ENCODE data around the gene FMNL1. TPM values are rescaled to one million over a fixed set of nuclear protein-coding genes. Genes with fewer than 3 reads are reported as not detected.

The FMNL1 gene
- total RNA-seq, 4 donors from 2014 or later, result 3.2 to 7.6 (median 4.2) TPM

DNA sequence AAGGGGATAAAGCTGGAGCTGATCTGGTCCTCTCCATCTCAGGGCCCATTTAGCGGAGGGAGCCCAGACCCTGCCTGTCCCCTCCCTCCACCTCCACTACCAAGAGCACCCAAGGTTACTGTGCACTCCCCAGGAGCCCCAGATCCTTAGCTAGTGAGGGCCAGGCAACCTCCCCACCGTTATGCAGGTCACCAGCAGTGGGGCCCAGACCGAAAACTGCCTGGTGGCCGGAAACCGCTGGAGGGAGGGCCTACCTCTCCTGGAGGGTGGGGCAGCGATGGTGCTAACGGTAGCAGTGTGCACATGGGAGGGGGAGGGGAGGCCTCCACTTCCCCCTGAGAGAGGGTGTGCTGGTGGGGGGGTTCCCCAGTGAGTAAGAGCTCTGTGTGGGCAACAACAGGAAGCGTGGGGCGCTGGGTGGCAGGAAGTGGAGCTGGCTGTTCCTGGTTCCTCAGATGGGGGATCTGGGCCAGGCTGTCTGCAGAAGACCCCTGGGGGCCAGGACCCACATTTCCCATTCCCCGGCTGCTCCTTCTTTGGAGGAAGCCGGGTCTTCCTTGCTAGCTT is 4.4 kb downstream of the FMNL1 start:
- TF ChIP-seq, protein P1, sequence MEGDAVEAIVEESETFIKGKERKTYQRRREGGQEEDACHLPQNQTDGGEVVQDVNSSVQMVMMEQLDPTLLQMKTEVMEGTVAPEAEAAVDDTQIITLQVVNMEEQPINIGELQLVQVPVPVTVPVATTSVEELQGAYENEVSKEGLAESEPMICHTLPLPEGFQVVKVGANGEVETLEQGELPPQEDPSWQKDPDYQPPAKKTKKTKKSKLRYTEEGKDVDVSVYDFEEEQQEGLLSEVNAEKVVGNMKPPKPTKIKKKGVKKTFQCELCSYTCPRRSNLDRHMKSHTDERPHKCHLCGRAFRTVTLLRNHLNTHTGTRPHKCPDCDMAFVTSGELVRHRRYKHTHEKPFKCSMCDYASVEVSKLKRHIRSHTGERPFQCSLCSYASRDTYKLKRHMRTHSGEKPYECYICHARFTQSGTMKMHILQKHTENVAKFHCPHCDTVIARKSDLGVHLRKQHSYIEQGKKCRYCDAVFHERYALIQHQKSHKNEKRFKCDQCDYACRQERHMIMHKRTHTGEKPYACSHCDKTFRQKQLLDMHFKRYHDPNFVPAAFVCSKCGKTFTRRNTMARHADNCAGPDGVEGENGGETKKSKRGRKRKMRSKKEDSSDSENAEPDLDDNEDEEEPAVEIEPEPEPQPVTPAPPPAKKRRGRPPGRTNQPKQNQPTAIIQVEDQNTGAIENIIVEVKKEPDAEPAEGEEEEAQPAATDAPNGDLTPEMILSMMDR (IDR thresholded peaks at IDR 0.05), result no peak
- no peak for TF ChIP-seq POLR2A (IDR thresholded peaks at IDR 0.05)
- peaks cover 0 to 23% of the 10 kb centered on the region in 2 donors for H3K4me1 ChIP-seq
- no peaks in the 10 kb centered on the region for H3K27me3 ChIP-seq
- DNase-seq, result peak; percentile 43 to 58
- intact Hi-C loops (cut with DNase I), result no loop called here
- peak overlapping the region in 1 of 3 donors; percentile 6 for H3K27ac ChIP-seq
- WGBS, 2 donors, result 71 to 77% methylated on average over 10 of the region's 11 CpGs
- H3K9me3 ChIP-seq, result no peaks in the 10 kb centered on the region
- no peaks in the 10 kb centered on the region for H3K36me3 ChIP-seq
- no peak overlapping the region for H3K4me3 ChIP-seq (replicated peaks in 1 of 3)

DNA sequence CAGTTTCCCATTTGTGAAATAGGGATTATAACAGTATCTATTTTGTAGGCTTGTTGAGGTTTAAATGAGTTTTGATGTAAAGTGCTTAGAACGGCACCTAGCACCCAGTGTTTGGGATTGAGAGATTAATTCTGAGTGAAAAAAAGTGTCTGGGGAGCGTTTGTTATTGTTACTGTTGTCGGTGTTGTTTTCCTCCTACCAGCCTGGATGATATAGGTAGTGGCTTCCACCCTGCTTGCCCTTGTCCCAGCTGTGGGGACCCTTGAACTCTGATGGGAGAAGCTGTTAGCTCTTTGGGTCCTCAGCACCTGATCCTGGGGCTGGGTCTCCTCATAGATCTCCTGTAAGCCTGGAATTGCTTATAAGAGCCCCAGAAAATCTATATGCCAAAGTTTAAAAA is 4.9 kb downstream of the FMNL1 start:
- no peaks in the 10 kb centered on the region for H3K9me3 ChIP-seq
- 85 to 88% methylated on average over 3 of the region's 3 CpGs for WGBS, 2 donors
- peak overlapping the region in 2 of 3 donors; percentile 6 to 26 for H3K27ac ChIP-seq
- H3K27me3 ChIP-seq, result no peaks in the 10 kb centered on the region
- H3K4me1 ChIP-seq, result peaks cover 0 to 25% of the 10 kb centered on the region in 2 donors
- no peak overlapping the region for H3K4me3 ChIP-seq (replicated peaks in 1 of 3)
- DNase-seq, result no peak
- H3K36me3 ChIP-seq, result no peaks in the 10 kb centered on the region
- TF ChIP-seq POLR2A (IDR thresholded peaks at IDR 0.05), result no peak
- TF ChIP-seq, protein P1 (IDR thresholded peaks at IDR 0.05), result no peak
- intact Hi-C loops (cut with DNase I), result no loop called here

DNA sequence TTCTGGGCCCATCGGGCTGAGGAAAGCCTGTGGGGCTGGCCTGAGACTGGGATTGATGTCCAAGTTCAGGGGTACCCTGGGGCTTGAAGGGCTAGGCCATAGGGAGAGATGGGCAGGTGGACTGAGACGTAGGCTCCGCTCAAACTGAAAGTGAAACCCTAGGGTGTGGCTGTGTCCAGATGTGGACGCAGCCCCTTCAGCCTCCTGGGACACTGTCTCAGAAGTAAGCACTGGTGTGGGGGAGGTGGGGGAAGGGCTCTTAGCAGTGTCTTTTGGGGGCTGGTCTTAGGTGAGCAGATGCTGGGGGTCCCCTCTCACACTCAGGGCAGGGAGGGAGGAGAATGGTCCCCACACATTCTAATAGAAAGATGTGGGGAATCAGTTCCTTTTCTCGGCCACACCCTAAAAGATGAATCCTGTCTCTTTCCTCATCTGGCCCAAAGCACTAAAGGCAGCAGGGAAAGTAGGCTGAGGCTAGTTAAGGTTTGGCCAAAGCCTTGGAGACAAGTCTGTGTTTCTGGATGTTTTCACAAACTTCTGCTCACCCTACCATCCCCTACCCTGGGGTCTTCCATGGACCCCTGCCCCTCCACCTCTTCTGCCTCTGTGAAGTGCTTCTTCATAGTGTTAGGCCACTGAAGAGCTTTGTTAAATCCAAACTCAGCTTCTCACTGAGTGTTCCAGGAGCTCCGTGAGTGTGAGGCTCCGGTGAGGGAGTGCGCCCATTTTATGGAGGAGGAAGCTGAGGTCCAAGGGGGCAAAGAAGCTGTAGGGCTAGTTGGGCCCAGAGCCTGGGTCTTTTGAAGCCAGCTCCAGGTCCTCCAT is 5.6 kb downstream of the FMNL1 start:
- H3K4me3 ChIP-seq (replicated peaks in 1 of 3), result no peak overlapping the region
- WGBS, 2 donors, result 77 to 79% methylated on average over 8 of the region's 8 CpGs
- intact Hi-C loops (cut with DNase I), result no loop called here
- H3K36me3 ChIP-seq, result no peaks in the 10 kb centered on the region
- TF ChIP-seq, protein P1 (IDR thresholded peaks at IDR 0.05), result no peak
- no peak for TF ChIP-seq POLR2A (IDR thresholded peaks at IDR 0.05)
- peak overlapping the region; percentile 6 to 52 (median 26) for H3K27ac ChIP-seq
- no peaks in the 10 kb centered on the region for H3K27me3 ChIP-seq
- no peaks in the 10 kb centered on the region for H3K9me3 ChIP-seq
- no peak for DNase-seq
- H3K4me1 ChIP-seq, result peaks cover 0 to 22% of the 10 kb centered on the region in 2 donors

DNA sequence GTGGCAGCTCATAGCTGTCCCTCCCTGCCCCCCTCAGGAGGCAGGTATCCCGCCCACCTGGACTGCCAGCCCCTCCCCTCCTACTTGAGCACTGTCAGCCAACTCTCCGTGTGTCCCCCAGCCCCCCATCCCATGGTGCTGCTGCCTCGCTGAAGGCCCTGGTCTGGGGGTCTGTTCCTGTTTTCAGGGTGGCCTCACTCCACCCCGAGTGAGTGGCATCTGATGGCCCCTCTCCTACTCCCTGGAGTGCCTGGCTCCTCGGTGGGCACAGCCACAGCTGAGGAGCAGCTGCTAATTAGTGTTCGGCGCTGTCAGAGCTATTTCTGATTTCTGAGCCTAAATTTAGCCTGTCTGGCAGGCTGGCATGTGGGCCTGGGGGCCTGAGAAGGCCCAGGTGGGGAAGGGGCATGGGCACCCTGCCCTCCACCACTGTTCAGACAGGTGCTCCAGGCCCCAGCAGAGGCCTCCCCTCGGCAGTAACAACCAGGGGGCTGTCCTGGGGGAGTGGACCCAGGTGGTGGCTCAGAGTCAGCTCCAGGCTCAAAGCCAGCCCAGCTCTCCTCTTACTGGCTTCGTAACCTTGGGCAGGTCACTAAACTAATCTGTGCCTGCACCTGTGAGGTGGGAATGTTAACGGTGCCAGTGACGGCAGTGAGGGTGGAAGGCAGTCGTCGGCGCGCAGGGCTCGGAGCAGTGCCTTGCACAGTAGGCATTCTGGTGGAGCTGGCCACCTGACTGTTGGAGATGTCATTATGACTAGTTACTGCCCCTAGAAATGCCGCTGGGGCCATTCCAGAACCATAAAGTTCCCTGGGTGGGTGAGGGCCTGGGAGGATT is 6.5 kb downstream of the FMNL1 start:
- H3K27ac ChIP-seq, result peak overlapping the region in 1 of 3 donors; percentile 52
- no peak overlapping the region for H3K4me3 ChIP-seq (replicated peaks in 1 of 3)
- H3K36me3 ChIP-seq, result no peaks in the 10 kb centered on the region
- H3K4me1 ChIP-seq, result peaks cover 0 to 18% of the 10 kb centered on the region in 2 donors
- H3K27me3 ChIP-seq, result no peaks in the 10 kb centered on the region
- DNase-seq, result no peak
- no peaks in the 10 kb centered on the region for H3K9me3 ChIP-seq
- WGBS, 2 donors, result 58 to 75% methylated on average over 7 to 17 of the region's 17 CpGs
- no peak for TF ChIP-seq POLR2A (IDR thresholded peaks at IDR 0.05)
- TF ChIP-seq, protein P1 (IDR thresholded peaks at IDR 0.05), result no peak
- intact Hi-C loops (cut with DNase I), result no loop called here
